Kidney (tissue), 14 donors: ENCODE measurements around the gene RNF112. TPM values are rescaled to one million over a fixed set of nuclear protein-coding genes. Genes with fewer than 3 reads are reported as not detected.

Experiments used
- DNase-seq, 5 donors: peaks; one replicate each; pipeline ENCODE4 v3.0.0-alpha.2; 2013 to 2020
- FAIRE-seq: peaks from 2 replicates; lab custom pipeline; 2012; peaks lifted over from hg19 to GRCh38; lab: Jason Lieb, UNC
- H3K27ac ChIP-seq, 2 donors: one replicate each; pipeline ENCODE4 v1.7.0; 2013; ENCODE audit warnings: low read depth in 2 of 2, low read length in 2 of 2, inconsistent platforms in 1 of 2
- H3K27me3 ChIP-seq: one replicate; pipeline ENCODE4 v1.7.1; 2013; ENCODE audit warnings: low read length, inconsistent platforms; ENCODE audit not compliant: control insufficient read depth, insufficient read depth
- H3K36me3 ChIP-seq, 3 donors: one replicate each; pipeline versions ENCODE4 v1.7.0 to v1.7.1; 2013; ENCODE audit warnings: low read length in 3 of 3, control low read depth in 1 of 3, inconsistent platforms in 1 of 3; ENCODE audit not compliant: insufficient read depth in 3 of 3, control insufficient read depth in 2 of 3
- H3K4me1 ChIP-seq, 3 donors: one replicate each; pipeline versions ENCODE4 v1.7.0 to v1.7.1; 2013; ENCODE audit warnings: low read length in 3 of 3, inconsistent platforms in 1 of 3, low read depth in 1 of 3; ENCODE audit not compliant: control insufficient read depth in 2 of 3, insufficient read depth in 2 of 3
- H3K4me3 ChIP-seq, 3 donors: one replicate each; pipeline versions ENCODE4 v1.7.0 to v1.8.1; 2013; ENCODE audit warnings: low read length in 3 of 3, control low read depth in 1 of 3, inconsistent platforms in 1 of 3
- H3K9ac ChIP-seq, 3 donors: one replicate each; pipeline versions ENCODE4 v1.7.0 to v1.7.1; 2013; ENCODE audit warnings: low read length in 3 of 3, control low read depth in 1 of 3, inconsistent platforms in 1 of 3
- H3K9me3 ChIP-seq, 3 donors: one replicate each; pipeline versions ENCODE4 v1.7.0 to v1.7.1; 2013; ENCODE audit warnings: low read length in 3 of 3, control low read depth in 1 of 3, inconsistent platforms in 1 of 3; ENCODE audit not compliant: control insufficient read depth in 2 of 3, insufficient read depth in 1 of 3
- CTCF ChIP-seq: IDR thresholded peaks from 3 replicates; pipeline ENCODE4 v1.5.1; 2012; ENCODE audit warnings: mild to moderate bottlenecking, moderate library complexity, borderline replicate concordance; ENCODE audit not compliant: insufficient read depth; ENCODE audit errors: extremely low read depth
- intact Hi-C: fragments of 100-400 bp; cut with DNase I; formaldehyde crosslinking; loops from one replicate; pipeline ENCODE4 v1.11.1; 2022
- polyA plus RNA-seq: library from polyadenylated mRNA; stranded (reverse); fragments of 350-450 nt; fragmentation: Illumina TruSeq; extraction: RNeasy Lipid Tissue Mini Kit (QIAGEN cat#74804); gene quantifications from one replicate; pipeline ENCODE4 v1.2.3, GENCODE V29; 2014; ENCODE audit warnings: low read depth, low replicate concordance; ENCODE audit not compliant: insufficient read depth
- total RNA-seq: library from RNA; stranded (reverse); fragmentation: NEBNext Ultra II Directional; extraction: Animal tissue kit (Norgen Biotek cat#: 25700); gene quantifications from one replicate; pipeline ENCODE4 v1.2.1, GENCODE V29; 2021
- donor health status: control.
- donor health status: control.
- donor health status: control.
- donor health status: control.
- donor health status: control.
- donor health status: DM: yes; HTN: yes; CAD: no.
- donor health status: Normal renal cell carcinoma (clear cell type).

RNF112 gene
- total and polyA plus RNA-seq, 2 donors from 2014 or later: 0.99 to 7.3 TPM

- H3K4me3 ChIP-seq: no peak overlapping the region
- H3K9ac ChIP-seq: no peak overlapping the region
- H3K36me3 ChIP-seq: peaks cover 10 to 30% (median 21%) of the 10 kb centered on the region in 3 donors
- H3K9me3 ChIP-seq: no peaks in the 10 kb centered on the region
- no peak for FAIRE-seq
- intact Hi-C loops: no loop called here
- no peaks in the 10 kb centered on the region for H3K27me3 ChIP-seq
- no peak for TF ChIP-seq CTCF
- H3K27ac ChIP-seq: no peak overlapping the region
- H3K4me1 ChIP-seq: peaks cover 0 to 29% (median 0%) of the 10 kb centered on the region in 3 donors
- DNase-seq: peak in 2 of 5 donors; percentile 39 to 75
These were observed 29.1 kb upstream of the RNF112 start for GRCh38 chr17:19381741-19382444.

GRCh38 chr17:19382531-19383444 lies 28.2 kb upstream of the RNF112 start:
- Histone ChIP-seq H3K27ac (no peak overlapping the region), H3K36me3 (peaks cover 10 to 30% (median 21%) of the 10 kb centered on the region in 3 donors), H3K27me3 (no peaks in the 10 kb centered on the region), H3K4me1 (peaks cover 0 to 28% (median under 1%) of the 10 kb centered on the region in 3 donors), H3K9me3 (no peaks in the 10 kb centered on the region), H3K4me3 (no peak overlapping the region), H3K9ac (no peak overlapping the region)
- intact Hi-C loops: no loop called here
- DNase-seq: peak in 2 of 5 donors; percentile 44 to 55
- TF ChIP-seq CTCF: no peak
- FAIRE-seq: no peak

GRCh38 chr17:19383681-19384470 lies 27.2 kb upstream of the RNF112 start:
- DNase-seq: peak in 2 of 5 donors; percentile 30 to 66
- peaks cover 0 to 30% (median 4%) of the 10 kb centered on the region in 3 donors for H3K4me1 ChIP-seq
- no peak for TF ChIP-seq CTCF
- intact Hi-C loops: no loop called here
- no peak for FAIRE-seq
- H3K36me3 ChIP-seq: peaks cover 10 to 30% (median 21%) of the 10 kb centered on the region in 3 donors
- H3K27ac ChIP-seq: peak overlapping the region; percentile 43 to 45
- no peaks in the 10 kb centered on the region for H3K27me3 ChIP-seq
- no peak overlapping the region for H3K9ac ChIP-seq
- H3K4me3 ChIP-seq: no peak overlapping the region
- no peaks in the 10 kb centered on the region for H3K9me3 ChIP-seq
